ENCODE results near the gene SFSWAP. TPM values are rescaled to one million over a fixed set of nuclear protein-coding genes. Genes with fewer than 3 reads are reported as not detected.

Gene SFSWAP
- total RNA-seq, 1 experiment from 2014 or later: 48.1 TPM

- Mint-ChIP-seq H3K27me3 (ENCODE audit: low read depth) (no peaks in the 10 kb centered on the region), H3K36me3 (ENCODE audit: insufficient read depth in 1 of 3, low read depth in 3 of 3) (peaks cover 26 to 60% (median 42%) of the 10 kb centered on the region in 3 experiments; a peak in 6 of 7 replicates), H3K4me1 (peaks cover 40 to 41% of the 10 kb centered on the region in 2 experiments), H3K27ac (peak overlapping the region in 2 of 3 experiments; percentile 5 to 51; a peak in 3 of 7 replicates), H3K9me3 (no peaks in the 10 kb centered on the region), H3K4me3 (no peak overlapping the region)
- H2AK5ac ChIP-seq (ENCODE audit: insufficient read length, low read length): no peak overlapping the region
- H3K4me2 ChIP-seq (ENCODE audit: insufficient read depth, insufficient read length, low read length): no peak overlapping the region
- no peaks in the 10 kb centered on the region for H3K79me2 ChIP-seq (ENCODE audit: insufficient read depth, low read length)
- H2BK120ac ChIP-seq (ENCODE audit: low read depth, low read length, poor library complexity, severe bottlenecking): no peak overlapping the region
- H2BK20ac ChIP-seq (ENCODE audit: low read depth, low read length, poor library complexity, severe bottlenecking): no peak overlapping the region
- H3K4me1 ChIP-seq (ENCODE audit: insufficient read depth, low read length): peaks cover 12% of the 10 kb centered on the region; the same call in 1 of the 2 replicates
- H3T11ph ChIP-seq (ENCODE audit: low read length): no peak overlapping the region
- H2BK5ac ChIP-seq (ENCODE audit: insufficient read length, low read length): no peak overlapping the region
- H3K9me3 ChIP-seq (ENCODE audit: control insufficient read depth, low read depth, low read length): no peaks in the 10 kb centered on the region
- no peak overlapping the region for H3K9ac ChIP-seq (ENCODE audit: extremely low read depth, insufficient read length, low read length)
- H2BK15ac ChIP-seq (ENCODE audit: low read depth, low read length): no peak overlapping the region
- no peak overlapping the region for H2BK12ac ChIP-seq (ENCODE audit: insufficient read length, low read depth, low read length)
- TF ChIP-seq CTCF (conservative IDR thresholded peaks at IDR 0.05): no peak
- no peak overlapping the region for H3K14ac ChIP-seq (ENCODE audit: insufficient read depth, low read length)
- no peak overlapping the region for H3K23ac ChIP-seq (ENCODE audit: insufficient read length, low read depth, low read length)
- H3K23me2 ChIP-seq (ENCODE audit: insufficient read length, low read depth, low read length, poor library complexity, severe bottlenecking): peaks cover 4% of the 10 kb centered on the region
- no peaks in the 10 kb centered on the region for H3K27me3 ChIP-seq (ENCODE audit: insufficient read depth, low read length)
- no CpG with 5 or more reads among the region's 10 CpGs for WGBS (ENCODE audit: extremely low coverage, insufficient read length, low lambda C conversion rate)
- no peak overlapping the region for H3K18ac ChIP-seq (ENCODE audit: insufficient read length, low read depth, low read length)
- no peak overlapping the region for H4K5ac ChIP-seq (ENCODE audit: insufficient read length, low read depth, low read length)
- H3K4ac ChIP-seq (ENCODE audit: low read depth, low read length): no peak overlapping the region
- H4K20me1 ChIP-seq (ENCODE audit: control insufficient read depth, insufficient read depth, insufficient read length): no peaks in the 10 kb centered on the region
- no peak overlapping the region for H2AFZ ChIP-seq (ENCODE audit: low read length)
- no peaks in the 10 kb centered on the region for H3K79me1 ChIP-seq (ENCODE audit: insufficient read depth, low read depth, low read length, poor library complexity, severe bottlenecking)
- no peak overlapping the region for H3K27ac ChIP-seq (ENCODE audit: insufficient read length, low read depth, low read length)
- no peak overlapping the region for H4K8ac ChIP-seq (replicated peaks; ENCODE audit: insufficient read length, low read depth, low read length)
- no peak overlapping the region for H4K91ac ChIP-seq (ENCODE audit: insufficient read length, low read depth, low read length)
- no peak for DNase-seq
- no peak overlapping the region for H3K56ac ChIP-seq (ENCODE audit: insufficient read length, low read depth, low read length)
Observed at GRCh38 chr12:131771965-131772364, 61.1 kb downstream of the SFSWAP start.

All from H9 (cell line).